HG03139 (cell line): ENCODE results near the gene R3HDM2.

ENCODE experiments used
- ATAC-seq: cut with Tn5 transposase; IDR thresholded peaks from one replicate; pipeline ENCODE4 v1.9.1; 2021; ENCODE audit not compliant: unreplicated experiment

Gene R3HDM2

DNA sequence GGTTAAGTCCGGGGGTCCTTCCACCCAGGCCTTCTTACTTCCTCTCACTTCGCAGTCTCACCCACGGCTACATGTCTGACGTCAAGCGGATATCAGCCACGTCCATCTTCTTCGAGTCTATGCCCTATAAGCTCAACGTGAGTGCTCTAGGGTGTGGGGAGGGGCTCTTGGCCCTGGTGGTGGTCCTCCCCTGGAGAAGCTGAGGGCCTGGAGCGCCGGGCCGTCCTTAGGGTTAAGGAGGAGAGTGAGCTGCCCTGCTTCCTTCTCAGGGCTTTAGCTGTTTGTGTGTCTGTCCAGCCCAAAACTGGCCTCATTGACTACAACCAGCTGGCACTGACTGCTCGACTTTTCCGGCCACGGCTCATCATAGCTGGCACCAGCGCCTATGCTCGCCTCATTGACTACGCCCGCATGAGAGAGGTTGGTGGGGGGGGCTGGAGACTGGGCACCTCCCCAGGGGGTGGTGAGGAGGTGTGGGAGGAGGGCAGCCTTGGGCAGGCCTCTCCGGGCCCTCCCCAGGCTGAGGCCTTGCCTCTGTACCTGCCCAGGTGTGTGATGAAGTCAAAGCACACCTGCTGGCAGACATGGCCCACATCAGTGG, 198.6 kb downstream of the R3HDM2 start:
- no peak for ATAC-seq

DNA sequence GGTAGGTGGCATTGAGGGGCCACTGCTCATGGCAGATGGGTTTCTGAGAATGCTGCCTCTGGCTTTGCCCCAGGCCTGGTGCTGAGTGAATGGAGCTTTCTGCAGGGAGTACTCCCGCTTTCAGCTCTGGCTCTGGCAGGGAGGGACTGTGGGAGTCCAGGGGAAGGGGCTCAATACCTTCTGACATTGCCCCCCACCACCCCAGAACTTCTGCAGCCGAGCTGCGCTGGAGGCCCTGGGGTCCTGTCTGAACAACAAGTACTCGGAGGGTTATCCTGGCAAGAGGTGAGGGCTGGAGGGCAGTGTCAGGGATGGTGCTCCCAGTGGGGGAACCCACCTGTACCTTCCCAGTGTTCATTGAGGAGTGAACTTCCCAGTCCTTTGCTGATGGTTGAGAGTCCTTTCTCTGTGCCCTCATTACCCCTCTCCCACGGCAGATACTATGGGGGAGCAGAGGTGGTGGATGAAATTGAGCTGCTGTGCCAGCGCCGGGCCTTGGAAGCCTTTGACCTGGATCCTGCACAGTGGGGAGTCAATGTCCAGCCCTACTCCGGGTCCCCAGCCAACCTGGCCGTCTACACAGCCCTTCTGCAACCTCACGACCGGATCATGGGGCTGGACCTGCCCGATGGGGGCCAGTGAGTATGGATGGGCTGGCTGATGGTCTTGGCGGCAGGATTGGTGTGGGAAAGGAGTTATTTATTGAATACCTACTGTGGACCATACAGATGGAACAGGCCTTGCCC, 199.4 kb downstream of the R3HDM2 start:
- ATAC-seq: no peak

DNA sequence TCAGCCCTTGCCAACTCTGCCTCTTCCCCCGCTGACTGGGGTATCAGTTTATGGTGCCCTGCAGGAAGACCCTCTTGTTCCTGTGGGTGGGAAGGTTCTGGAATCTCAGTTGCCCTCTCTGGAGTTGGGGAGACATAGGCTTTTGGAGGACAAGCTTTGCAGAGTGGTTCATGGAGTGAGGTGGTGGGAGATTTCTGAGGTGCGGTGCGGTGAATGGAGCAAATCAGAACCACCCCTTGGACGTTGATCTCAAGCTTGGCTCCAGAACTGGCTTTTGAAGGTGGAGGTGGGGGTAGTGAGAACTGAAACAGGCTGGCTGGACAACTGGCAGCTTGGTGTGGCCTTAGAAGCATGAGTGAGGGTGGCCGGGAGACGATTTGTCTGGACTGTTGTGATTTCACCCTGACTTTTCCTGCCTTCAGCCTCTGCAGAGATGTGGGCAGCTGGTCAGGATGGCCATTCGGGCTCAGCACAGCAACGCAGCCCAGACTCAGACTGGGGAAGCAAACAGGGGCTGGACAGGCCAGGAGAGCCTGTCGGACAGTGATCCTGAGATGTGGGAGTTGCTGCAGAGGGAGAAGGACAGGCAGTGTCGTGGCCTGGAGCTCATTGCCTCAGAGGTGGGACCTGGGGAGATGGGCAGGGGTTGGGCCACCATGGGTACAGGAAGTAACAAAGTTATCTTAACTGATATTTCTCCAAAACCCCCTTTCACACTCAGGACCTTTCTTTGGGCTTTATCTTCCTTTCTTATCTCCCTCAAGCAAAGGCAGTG, 200.3 kb downstream of the R3HDM2 start:
- no peak for ATAC-seq

DNA sequence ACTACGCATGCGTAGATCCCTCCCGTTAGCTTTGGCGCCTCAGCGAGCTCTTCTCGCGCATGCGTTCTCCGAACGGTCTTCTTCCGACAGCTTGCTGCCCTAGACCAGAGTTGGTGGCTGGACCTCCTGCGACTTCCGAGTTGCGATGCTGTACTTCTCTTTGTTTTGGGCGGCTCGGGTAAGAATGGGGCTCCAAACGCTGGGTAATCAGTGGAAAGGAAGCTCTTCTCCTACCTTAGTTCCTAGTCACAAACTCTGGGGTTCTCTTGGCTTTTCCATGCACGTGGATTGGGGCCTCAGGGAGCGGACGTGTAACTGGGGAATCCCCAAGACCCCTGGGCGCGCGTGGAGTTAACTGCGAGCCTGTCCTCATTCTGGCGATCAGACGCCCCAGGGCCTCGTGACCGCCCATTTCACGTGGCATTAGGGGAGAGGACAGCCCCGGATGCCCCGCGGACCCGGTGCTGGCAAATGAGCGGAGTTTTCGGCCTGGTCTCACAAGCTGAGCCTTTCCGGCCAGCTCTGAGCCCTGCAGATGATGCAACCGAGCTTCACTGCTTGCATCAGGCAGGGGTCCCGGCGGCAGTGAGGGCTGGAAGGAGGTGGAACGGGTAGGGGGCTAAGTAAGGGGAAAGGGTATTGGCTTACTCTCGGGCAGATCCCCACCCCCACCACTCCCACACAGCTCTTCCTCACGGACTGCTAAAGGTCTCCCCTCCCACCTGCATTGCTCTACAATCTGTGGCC, 201.0 kb downstream of the R3HDM2 start, which contains the start of gene SHMT2:
Gene SHMT2 (plus strand): TSS at position 78 of the 747 bp plus-strand sequence. CDS start 68 bp downstream, at position 146.
- peak; percentile 46 for ATAC-seq

DNA sequence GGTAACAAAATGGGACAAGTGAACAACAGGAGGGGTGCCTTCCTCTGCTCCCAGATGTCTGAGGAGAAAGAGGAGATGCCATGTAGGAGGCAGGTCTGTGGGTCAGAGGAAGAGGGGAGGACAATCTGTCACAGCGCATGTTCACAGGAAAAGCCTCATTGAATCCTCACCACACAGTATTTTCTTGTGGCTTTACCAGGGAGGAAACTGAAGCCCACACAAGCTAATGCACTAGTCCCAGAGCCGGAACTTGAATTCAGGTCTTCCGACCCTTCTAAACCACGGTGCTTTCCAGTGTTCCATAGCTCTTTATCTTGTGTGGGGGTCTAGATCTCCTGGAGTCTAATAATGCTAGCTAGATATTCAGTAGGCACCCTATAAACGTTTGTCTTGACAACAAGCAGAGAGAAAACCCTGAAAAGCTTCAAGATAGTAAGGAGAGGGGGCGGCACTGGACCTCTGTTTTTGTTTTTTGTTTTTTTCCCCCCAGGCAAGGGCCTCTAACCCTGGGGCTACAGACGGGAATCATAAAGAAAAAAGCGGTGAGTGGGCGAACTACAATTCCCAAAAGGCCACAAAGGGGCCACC, 201.7 kb downstream of the R3HDM2 start:
- ATAC-seq: peak; percentile 4

DNA sequence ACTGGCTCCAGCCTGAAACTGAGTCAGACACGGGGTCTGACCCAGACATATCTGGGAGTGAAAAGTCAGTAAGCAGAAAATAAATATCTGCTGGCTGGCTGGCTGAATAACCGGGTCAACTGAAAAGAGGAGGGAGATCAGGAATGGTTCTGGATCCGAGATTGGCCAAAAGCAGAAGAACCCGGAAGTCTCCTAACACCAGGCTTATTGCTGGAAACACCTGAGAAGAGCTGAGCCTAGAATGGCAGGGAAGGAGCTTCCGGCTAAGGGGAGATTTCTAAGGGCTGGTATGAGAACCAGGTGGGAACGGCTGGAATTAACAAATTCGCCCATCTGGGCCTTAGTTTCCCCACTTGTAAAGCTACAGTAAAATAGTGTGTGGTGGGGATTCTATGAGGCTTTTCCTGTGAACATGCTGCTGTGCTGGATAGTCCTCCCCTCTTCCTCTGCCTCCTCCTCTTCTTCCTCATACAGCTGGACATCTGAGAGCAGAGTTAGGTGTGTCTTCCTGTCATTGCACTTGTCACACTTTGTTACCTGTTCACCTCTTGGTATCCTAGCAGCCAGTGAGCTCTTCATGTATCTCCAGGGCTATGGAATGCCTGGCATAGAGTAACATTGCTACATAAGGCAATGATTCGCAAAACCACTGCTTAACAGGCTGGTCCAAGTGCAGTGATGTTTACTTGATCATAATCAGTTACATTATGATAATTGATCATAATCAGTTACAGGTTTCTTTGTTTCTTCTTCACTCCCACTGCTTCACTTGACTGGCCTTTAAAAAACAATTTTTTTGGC, 203.3 kb downstream of the R3HDM2 start:
- ATAC-seq: no peak

DNA sequence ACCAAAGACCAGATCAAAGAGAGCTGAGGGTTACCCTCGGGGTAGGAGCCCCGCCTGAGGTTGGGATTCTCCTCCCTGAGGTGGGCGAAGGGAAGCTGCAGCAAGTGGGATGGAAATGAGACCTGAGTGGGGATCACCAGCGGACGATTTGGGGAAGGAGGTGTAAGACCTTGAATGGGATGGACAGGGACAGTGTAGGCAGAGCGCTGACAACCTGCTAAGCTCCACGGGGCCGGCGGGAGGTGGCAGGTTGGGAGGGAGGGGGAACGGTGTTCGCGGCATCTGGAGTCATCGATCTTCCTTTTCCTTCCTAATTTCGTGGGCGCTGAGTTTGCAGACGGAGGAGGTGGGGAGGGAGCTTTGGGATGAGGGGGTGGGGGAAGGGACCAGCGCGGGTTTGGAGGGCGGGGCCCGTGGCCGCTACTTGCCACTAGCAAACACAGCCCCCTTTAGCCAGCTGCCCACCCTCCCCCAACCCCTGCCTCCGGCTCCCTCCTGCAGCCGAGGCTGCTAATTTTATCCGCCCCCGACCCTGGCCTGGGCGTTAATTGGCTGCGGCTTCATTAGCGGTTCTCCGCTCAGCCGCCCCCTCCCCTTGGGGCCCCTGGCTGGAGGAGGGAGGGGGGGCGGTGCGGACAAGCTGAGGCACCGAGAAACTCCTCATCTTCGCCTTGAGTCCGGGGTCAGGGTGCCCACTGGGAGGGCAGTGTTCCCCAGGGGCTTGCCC, 204.1 kb downstream of the R3HDM2 start:
- ATAC-seq: no peak

DNA sequence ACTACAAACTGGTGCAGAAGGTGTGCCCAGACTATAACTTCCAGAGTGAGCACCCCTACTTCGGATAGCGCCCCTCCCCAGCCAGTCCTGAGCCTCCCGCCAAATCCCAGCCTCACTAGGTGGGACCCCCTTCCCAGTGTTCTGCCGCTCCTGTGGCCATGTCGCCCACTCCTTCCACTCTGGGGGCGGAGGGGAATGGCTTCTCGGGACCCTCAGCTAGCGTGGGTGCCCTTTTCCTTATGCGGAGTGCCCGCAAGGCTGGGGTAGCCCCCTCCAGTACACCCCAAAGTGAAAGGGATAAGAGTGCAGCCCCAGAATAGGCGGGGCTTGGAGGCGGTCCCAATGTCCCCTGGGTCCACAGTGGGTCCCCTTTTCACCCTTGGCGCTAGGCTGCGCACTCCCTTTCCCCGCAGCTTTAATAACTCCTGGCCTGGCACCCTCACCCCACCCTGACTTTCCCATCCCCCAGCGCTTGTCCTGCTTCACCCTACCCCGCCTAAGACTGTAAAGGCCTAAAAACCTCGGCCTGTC, 205.1 kb downstream of the R3HDM2 start:
- no peak for ATAC-seq

DNA sequence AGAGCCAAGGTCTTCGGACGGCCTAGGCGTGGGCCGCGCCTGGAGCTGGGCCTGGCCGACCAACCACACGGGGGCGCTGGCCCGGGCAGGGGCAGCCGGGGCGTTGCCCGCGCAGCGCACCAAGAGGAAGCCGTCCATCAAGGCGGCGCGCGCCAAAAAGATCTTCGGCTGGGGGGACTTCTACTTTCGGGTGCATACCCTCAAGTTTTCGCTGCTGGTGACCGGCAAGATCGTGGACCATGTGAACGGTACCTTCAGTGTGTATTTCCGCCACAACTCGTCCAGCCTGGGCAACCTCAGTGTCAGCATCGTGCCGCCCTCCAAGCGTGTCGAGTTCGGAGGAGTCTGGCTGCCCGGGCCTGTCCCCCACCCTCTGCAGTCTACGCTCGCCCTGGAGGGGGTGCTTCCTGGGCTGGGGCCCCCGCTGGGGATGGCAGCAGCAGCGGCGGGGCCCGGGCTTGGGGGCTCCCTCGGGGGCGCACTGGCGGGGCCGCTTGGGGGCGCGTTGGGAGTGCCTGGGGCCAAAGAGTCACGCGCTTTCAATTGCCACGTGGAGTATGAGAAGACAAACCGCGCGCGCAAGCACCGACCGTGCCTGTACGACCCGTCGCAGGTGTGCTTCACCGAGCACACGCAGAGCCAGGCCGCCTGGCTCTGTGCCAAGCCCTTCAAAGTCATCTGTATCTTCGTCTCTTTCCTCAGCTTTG, 205.7 kb downstream of the R3HDM2 start:
- no peak for ATAC-seq

DNA sequence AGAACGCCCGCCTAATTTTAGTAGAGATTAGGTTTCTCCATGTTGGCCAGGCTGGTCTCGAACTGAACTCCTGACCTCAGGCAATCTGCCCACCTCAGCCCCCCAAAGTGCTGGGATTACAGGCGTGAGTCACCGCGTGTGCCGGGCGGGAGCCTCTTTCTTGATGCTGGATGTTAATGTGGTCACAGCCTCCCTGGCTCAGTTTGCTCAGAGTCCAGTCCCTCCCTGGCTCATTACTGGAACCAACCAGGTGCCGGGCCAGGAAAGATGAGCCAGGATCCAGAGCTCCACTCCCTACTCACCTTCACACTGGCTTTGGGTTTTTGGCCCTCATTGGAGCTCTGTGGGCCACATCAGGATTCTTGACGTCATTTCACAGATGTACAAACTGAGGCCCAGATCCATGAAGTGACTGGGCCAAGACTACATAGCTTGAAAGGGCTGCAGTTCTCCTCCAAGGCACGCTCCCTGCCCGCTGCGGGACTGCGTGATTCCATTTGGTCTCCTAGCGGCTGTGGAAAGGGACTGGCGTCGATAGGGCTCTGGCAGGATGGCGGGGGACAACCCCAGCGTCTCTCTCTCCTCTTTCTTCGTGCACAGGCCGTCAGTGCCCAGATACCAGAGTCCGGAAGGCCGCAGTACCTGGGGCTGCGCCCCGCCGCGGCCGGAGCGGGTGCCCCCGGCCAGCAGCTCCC, 206.4 kb downstream of the R3HDM2 start:
- ATAC-seq: no peak

DNA sequence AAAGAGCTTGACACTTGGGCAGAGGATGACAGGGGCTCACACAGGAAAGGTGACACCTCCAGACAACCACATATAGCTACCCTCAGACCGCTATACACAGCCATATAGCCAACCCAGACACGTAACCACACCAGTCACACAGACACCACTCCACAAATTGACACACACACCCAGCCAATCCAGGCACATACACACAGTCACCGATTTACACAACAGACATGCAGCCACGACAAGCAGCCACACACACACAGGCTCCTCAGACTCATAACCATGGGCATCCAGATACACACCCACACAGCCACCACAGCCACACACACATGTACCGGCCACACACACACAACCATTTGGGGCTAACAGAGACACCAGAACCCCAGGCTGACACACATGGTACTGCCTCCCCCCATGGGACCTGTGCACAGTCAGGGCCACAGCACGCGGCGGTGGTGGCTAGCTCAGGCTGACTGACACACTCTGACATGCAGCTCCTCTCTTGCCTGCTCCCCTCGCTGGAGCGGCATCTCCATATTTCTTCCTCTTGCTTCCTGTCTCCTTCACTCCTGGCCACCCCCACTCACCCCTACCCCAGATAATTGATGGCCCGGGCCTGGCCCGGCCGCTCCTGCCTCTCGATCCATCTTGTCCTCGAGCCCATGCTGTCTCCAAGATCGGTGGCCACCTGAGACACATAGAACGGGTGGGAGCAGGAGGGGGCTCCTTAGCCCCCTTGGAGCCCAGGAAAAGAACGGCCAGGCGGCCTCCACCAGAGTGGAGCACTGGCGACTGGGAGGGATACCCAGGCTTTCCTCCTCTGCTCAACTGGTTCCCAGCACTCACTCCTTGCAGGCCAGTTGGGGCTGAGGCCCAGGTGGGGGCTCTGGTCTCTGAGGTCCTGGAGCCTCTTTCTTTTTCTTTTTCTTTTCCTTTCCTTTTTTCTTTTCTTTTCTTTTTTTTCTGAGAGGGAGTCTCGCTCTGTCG, 207.4 kb downstream of the R3HDM2 start:
- no peak for ATAC-seq

DNA sequence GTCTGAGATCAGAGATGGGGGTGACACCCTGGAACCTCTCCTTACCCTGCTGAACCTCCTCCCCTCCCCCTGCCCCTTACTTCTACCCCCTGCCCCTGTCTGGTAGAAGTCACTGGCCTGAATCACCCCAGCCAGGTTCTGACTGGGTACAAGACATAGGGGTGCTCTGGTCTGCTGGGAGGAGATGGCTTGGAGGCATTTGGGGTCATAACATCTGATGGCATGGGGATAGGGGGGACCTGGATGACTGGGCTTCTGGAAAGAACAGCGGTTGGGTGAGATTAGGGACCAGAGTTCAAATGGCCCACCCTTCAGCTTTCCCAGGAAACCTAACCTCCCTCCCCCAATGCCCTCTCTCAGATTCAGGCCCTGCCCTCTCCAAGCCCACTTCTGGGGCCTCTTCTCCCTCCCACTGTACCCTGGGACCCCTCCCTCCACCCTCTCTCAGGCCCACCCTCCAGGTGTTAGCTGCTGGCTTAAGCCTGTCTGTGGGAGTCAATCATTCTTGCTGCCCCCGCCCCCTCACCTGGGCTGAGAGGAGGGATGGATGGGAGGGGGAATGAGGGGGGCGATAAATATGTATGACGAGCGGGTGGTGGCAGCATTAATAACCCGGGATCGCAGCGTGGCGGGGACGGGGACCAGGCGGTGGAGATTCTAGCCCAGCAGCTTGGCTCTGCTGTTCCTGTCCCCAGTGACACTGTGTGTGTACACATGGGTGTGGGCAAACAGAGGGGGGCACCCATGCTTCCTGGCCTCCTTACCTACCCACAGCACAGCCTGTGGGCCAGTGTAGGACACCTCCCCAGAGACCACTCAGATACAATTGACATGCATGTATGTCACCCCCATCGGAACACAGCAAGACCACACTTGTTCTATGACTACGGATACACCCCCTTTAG, 208.3 kb downstream of the R3HDM2 start:
- no peak for ATAC-seq

DNA sequence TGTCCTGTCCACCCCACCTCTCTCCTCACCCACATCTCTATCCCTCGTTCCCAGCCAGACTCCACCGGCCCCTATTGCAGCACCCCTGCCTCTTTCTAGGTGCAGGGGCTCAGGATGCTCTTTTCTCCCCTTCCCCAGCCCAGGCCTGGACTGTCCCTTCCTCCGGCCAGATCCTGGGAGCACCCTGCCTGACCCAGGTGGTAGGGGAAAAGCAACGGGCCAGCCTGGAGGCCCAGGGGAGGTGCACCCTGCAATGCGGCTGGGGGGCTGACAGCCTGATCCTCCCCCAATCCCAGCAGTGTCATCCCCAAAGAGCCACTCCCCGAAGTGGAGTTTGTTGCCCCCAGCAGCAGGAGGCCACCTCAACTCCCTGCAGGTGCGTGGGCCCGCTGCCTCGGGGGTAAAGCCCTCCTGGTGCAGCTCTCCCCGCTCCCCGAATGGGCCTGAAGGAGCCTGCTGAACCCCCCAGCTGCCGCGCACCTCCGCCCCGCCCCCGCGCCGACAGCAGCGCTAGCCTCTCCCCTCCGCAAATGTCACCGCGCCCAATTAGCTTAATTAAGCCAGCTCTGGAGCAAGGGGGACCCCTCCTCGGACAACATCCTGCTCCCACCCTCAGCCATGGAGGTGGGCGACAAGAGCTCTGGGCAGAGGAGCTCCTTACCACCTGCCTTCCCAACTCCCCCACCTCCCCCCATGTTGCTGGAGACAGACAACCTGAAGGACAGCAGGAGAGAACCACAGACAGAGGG, 209.5 kb downstream of the R3HDM2 start:
- ATAC-seq: no peak

DNA sequence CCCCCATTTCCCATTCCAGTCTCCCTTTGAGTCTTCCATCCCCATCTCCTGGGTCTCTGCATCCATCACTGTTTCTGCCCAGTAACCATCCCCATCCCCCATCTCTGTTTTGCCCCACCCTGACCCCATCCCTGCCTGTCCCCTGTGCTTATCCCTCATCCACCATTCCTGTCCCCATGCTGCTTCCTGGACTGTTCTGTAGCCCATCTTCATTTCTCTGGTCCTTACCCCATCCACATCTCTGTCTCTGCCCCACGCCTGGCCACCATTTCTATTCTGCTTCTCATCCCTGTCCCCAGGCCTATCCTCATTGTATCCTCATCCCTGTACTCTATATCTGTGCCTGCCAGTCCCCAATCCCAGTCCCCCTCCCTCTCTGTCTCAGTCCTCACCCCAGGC, 210.1 kb downstream of the R3HDM2 start:
- no peak for ATAC-seq
